Ascending aorta (tissue), 2 donors: ENCODE data around the gene KCNQ1OT1. TPM values are rescaled to one million over a fixed set of nuclear protein-coding genes. Genes with fewer than 3 reads are reported as not detected.

Experiments used
- DNase-seq, 2 donors: peaks; one replicate each; pipeline ENCODE4 v3.0.0-alpha.2; 2019; ENCODE audit warnings: low spot score in 2 of 2
- H3K27ac ChIP-seq, 2 donors: fragments of 200-600 bp; sonication (generic); one replicate each; pipeline ENCODE4 v1.5.1; 2016 to 2017; ENCODE audit warnings: mild to moderate bottlenecking in 1 of 2
- H3K27me3 ChIP-seq: fragments of 200-600 bp; sonication (generic); one replicate; pipeline ENCODE4 v1.5.1; 2017
- H3K36me3 ChIP-seq, 2 donors: fragments of 200-600 bp; sonication (generic); one replicate each; pipeline ENCODE4 v1.5.1; 2016
- H3K4me1 ChIP-seq, 2 donors: fragments of 200-600 bp; sonication (generic); one replicate each; pipeline ENCODE4 v1.5.1; 2016 to 2017; ENCODE audit warnings: mild to moderate bottlenecking in 1 of 2
- H3K4me3 ChIP-seq, 2 donors: fragments of 200-600 bp; sonication (generic); one replicate each; pipeline ENCODE4 v1.5.1; 2016 to 2017; ENCODE audit warnings: mild to moderate bottlenecking in 1 of 2
- H3K9me3 ChIP-seq, 2 donors: fragments of 200-600 bp; sonication (generic); one replicate each; pipeline ENCODE4 v1.5.1; 2016
- CTCF ChIP-seq, 3 experiments: fragments of 200-600 bp in 2 of 3; fragments of 450-650 bp in 1 of 3; sonication (generic) in 2 of 3; IDR thresholded peaks; one replicate each; pipeline ENCODE4 v1.5.1; 2016 to 2019; ENCODE audit warnings: antibody characterized with exemption in 3 of 3, mild to moderate bottlenecking in 1 of 3, moderate library complexity in 1 of 3
- intact Hi-C: fragments of 100-400 bp; cut with DNase I; formaldehyde crosslinking; loops from one replicate; pipeline ENCODE4 v1.15.1; 2023
- total RNA-seq: library from RNA; depleted of rRNA; stranded (reverse); fragments of >200 nt; gene quantifications from one replicate; pipeline ENCODE4 v1.1.0, GENCODE V29; 2016

KCNQ1OT1 gene
- total RNA-seq, 1 donor from 2014 or later: 1.5 TPM

DNA sequence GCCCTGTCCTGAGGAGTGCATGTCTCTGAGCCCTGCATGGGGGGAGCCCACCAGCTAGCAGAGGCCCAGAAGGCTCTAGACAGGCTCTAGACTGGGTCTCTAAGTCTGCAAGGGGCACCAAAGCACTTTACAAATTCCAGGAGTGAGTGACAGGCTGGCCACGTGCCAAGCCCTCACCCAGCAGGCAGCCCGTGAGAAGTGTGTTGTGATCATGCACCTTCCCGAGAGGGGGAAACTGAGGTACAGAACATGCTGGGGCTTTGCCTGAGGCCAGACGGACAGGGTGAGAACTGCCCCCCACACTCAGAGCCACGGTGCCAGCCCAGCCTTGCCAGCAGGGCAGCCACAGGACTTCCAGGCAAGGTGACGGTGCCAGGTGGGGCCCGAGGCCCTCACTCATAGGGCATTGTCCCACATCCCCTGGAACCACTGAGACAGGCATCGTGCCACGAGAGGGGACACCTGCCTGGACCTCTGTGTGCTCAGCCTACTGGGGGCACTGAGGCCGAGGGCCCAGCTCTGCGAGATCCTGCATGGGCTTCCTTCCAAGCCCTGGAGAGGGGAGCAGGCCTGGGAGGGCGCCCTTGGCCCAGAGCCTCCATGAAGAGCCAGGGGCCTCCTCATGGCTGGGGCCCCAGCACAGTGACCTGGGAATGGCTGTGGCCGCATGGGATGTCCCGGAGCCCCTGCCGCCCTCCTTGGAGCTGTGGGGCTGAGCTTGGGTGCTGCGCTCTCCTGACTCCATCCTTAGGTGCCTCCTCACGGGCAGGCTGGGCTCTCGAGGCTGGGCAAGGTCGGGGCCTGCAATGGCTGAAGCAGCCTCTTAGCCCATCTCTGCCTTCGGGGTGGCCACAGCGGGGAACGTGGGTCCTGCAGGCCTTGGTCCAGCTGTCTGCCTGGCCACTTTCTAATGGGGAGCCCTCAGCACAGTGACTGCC, 121.5 kb downstream of the KCNQ1OT1 start:
- intact Hi-C loops: no loop called here

DNA sequence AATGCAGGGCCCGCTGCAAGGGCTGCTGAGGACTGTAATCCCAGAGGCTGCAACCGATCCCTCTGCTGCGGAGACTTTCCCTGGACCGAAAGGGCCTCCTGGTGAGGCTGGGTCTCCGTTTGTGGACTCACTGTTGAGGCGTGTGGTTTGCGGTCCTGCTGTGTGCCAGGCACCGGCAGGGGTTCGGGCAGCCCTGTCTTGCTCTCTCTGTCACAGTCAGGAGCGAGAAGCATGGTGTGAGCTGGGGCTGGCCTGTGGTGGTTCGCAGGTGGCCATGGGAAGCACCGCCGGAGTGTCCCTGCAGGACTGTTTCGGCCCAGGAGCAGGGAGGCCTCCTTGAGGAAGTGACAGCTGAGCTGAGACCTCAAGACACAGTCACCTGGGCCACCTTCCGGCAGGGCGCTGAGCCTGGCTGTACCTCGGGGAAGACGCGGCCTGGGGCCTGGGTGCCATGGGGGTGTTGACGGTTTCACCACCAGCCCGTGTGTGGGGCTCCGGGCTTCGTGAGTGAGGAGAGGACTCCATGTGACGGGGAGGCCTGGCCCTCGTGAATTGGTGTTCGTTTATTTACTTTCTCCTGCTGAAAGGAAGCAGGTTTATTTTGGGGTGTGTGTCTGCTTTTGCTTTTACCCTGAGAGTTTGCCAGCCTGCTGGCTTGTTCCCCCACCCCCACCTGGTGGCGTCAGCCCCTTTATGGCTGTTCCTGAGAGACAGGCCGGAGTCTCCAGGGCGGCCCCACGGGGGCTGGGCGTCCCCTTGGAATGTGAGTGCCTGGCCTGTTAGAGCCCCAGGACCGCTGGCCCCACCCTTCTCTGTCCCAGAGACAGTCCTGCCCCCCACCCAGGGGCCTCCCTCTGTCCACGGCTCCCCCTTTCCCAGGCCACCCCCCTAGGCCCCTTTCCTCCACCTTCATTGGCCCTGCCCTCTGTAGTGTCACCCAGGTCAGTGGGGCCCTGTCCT, 122.5 kb downstream of the KCNQ1OT1 start:
- H3K36me3 ChIP-seq: no peaks in the 10 kb centered on the region
- intact Hi-C loops: no loop called here
- peak; percentile 6 to 46 for DNase-seq
- no peaks in the 10 kb centered on the region for H3K4me1 ChIP-seq
- H3K9me3 ChIP-seq: no peaks in the 10 kb centered on the region
- H3K27me3 ChIP-seq: no peaks in the 10 kb centered on the region
- no peak for TF ChIP-seq CTCF (IDR thresholded peaks at IDR 0.05)
- no peak overlapping the region for H3K4me3 ChIP-seq
- no peak overlapping the region for H3K27ac ChIP-seq

More for the DNA sequence above, 121.5 kb downstream of the KCNQ1OT1 start:
- no peaks in the 10 kb centered on the region for H3K4me1 ChIP-seq
- no peaks in the 10 kb centered on the region for H3K36me3 ChIP-seq
- no peak overlapping the region for H3K4me3 ChIP-seq
- no peak overlapping the region for H3K27ac ChIP-seq
- peak; percentile 7 to 48 for DNase-seq
- no peak for TF ChIP-seq CTCF (IDR thresholded peaks at IDR 0.05)
- no peaks in the 10 kb centered on the region for H3K9me3 ChIP-seq
- H3K27me3 ChIP-seq: no peaks in the 10 kb centered on the region

DNA sequence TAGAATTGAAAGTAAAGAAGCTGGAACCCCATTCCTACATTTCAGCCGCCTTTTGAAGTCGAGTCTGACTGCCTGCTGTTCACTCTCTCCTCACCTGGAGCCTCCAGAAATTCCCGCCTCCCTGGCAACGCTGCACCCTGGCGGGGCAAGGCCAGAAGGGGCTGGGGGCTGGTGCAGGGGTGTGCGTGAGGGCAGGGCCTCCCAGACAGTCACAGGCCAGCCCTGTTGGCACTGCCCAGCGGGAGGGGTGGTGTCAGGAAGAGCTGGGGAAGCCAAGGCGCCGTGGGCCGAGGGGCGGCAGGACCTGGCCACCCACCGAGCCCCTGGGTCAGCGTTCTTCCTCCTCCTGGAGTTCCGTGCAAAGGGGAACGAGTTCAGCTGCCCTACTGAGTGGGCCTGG, 123.2 kb downstream of the KCNQ1OT1 start:
- no peaks in the 10 kb centered on the region for H3K4me1 ChIP-seq

GRCh38 chr11:2576111-2576510, 123.7 kb downstream of the KCNQ1OT1 start:
- Histone ChIP-seq H3K4me3 (no peak overlapping the region), H3K27me3 (no peaks in the 10 kb centered on the region), H3K27ac (no peak overlapping the region), H3K4me1 (no peaks in the 10 kb centered on the region), H3K36me3 (no peaks in the 10 kb centered on the region), H3K9me3 (no peaks in the 10 kb centered on the region)
- no peak for TF ChIP-seq CTCF (IDR thresholded peaks at IDR 0.05)
- DNase-seq: peak; percentile 4 to 34
- intact Hi-C loops: no loop called here

More for the DNA sequence above, 123.2 kb downstream of the KCNQ1OT1 start:
- DNase-seq: peak in 1 of 2 donors; percentile 30
- H3K27me3 ChIP-seq: no peaks in the 10 kb centered on the region
- H3K27ac ChIP-seq: no peak overlapping the region
- TF ChIP-seq CTCF (IDR thresholded peaks at IDR 0.05): no peak
- H3K36me3 ChIP-seq: no peaks in the 10 kb centered on the region
- no peak overlapping the region for H3K4me3 ChIP-seq
- no peaks in the 10 kb centered on the region for H3K9me3 ChIP-seq
- intact Hi-C loops: no loop called here

DNA sequence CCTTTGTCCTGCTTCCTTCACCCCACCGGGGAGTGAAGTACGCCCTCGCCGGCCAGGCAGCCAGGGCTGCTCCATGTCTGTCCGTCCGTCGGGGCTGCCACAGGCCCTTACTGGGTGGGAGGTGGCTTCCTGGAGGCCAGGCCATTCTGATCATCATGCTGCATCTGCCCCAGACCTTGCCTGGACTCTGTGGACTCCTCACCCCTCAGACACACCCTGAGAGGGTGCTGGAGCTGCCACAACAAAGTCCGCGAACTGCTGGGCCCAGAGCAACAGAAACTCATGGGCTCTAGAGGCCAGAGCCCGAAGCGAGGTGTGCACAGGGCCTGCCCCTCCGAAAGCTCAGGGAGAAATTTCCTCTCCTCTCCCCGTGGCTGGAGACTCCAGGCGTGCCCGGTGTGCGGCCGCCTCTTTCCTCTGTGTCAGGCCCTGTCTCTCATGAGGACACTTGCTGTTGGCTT, 124.2 kb downstream of the KCNQ1OT1 start:
- H3K36me3 ChIP-seq: no peaks in the 10 kb centered on the region
- no peaks in the 10 kb centered on the region for H3K9me3 ChIP-seq
- no peaks in the 10 kb centered on the region for H3K4me1 ChIP-seq
- no peak for TF ChIP-seq CTCF (IDR thresholded peaks at IDR 0.05)
- DNase-seq: peak in 1 of 2 donors; percentile 45
- no peaks in the 10 kb centered on the region for H3K27me3 ChIP-seq
- no peak overlapping the region for H3K4me3 ChIP-seq
- intact Hi-C loops: no loop called here
- H3K27ac ChIP-seq: no peak overlapping the region
